ENCODE data around the gene ZNF783. TPM values are rescaled to one million over a fixed set of nuclear protein-coding genes. Genes with fewer than 3 reads are reported as not detected.
"Not testable (repeated sequence)": the region's sequence is repeated elsewhere in the genome, so short reads cannot be mapped to it uniquely, and the experiment has no call there.

The ZNF783 gene
- total and polyA plus RNA-seq, 5 donors: 3.5 to 7.4 (median 6.8) TPM

- no peaks in the 10 kb centered on the region for H3K4me1 ChIP-seq (ENCODE audit: control insufficient read depth, insufficient read depth, low read length)
- H3K27ac ChIP-seq (ENCODE audit: low read length): no peak overlapping the region
- no peak overlapping the region for H3K4me3 ChIP-seq (ENCODE audit: low read length)
- intact Hi-C loops (cut with DNase I): no loop called here
- no peaks in the 10 kb centered on the region for H3K9me3 ChIP-seq (ENCODE audit: control insufficient read depth, low read length)
- no peaks in the 10 kb centered on the region for H3K27me3 ChIP-seq (ENCODE audit: control insufficient read depth, insufficient read depth)
- ATAC-seq (no peak), DNase-seq (peak in 1 of 3 donors; percentile 66)
- WGBS: 91% methylated on average over 22 of the region's 22 CpGs
Measured at GRCh38 chr7:149225656-149226055, 36.3 kb upstream of the ZNF783 start.

- DNase-seq; ATAC-seq; H3K9me3 ChIP-seq (ENCODE audit: control insufficient read depth, low read length); H3K4me1 ChIP-seq (ENCODE audit: control insufficient read depth, insufficient read depth, low read length); intact Hi-C loops (cut with DNase I); H3K27me3 ChIP-seq (ENCODE audit: control insufficient read depth, insufficient read depth); H3K4me3 ChIP-seq (ENCODE audit: low read length); H3K27ac ChIP-seq (ENCODE audit: low read length): not testable (repeated sequence)
- 89% methylated on average over 17 of the region's 17 CpGs for WGBS
Measured at GRCh38 chr7:149226366-149226765, 35.6 kb upstream of the ZNF783 start.

- Histone ChIP-seq H3K9me3 (ENCODE audit: control insufficient read depth, low read length) (no peaks in the 10 kb centered on the region), H3K4me3 (ENCODE audit: low read length) (no peak overlapping the region), H3K27me3 (ENCODE audit: control insufficient read depth, insufficient read depth) (no peaks in the 10 kb centered on the region), H3K4me1 (ENCODE audit: control insufficient read depth, insufficient read depth, low read length) (no peaks in the 10 kb centered on the region), H3K27ac (ENCODE audit: low read length) (no peak overlapping the region)
- intact Hi-C loops (cut with DNase I): no loop called here
- no peak for DNase-seq
- peak in 1 of 2 donors; percentile 10 for ATAC-seq
- 78% methylated on average over 6 of the region's 6 CpGs for WGBS
Measured at GRCh38 chr7:149226840-149227494, 35.0 kb upstream of the ZNF783 start.

GRCh38 chr7:149228831-149229471, 33.0 kb upstream of the ZNF783 start:
- H3K27ac ChIP-seq (ENCODE audit: low read length): no peak overlapping the region
- peak in 1 of 2 donors; percentile 13 for ATAC-seq
- H3K4me3 ChIP-seq (ENCODE audit: low read length): no peak overlapping the region
- intact Hi-C loops (cut with DNase I): no loop called here
- 62% methylated on average over 7 of the region's 7 CpGs for WGBS
- no peak for DNase-seq
- no peaks in the 10 kb centered on the region for H3K9me3 ChIP-seq (ENCODE audit: control insufficient read depth, low read length)
- no peaks in the 10 kb centered on the region for H3K4me1 ChIP-seq (ENCODE audit: control insufficient read depth, insufficient read depth, low read length)
- H3K27me3 ChIP-seq (ENCODE audit: control insufficient read depth, insufficient read depth): no peaks in the 10 kb centered on the region

GRCh38 chr7:149229526-149229925, 32.5 kb upstream of the ZNF783 start:
- intact Hi-C loops (cut with DNase I): no loop called here
- WGBS: 61% methylated on average over 6 of the region's 6 CpGs
- no peak for DNase-seq
- Histone ChIP-seq H3K4me1 (ENCODE audit: control insufficient read depth, insufficient read depth, low read length) (no peaks in the 10 kb centered on the region), H3K27ac (ENCODE audit: low read length) (no peak overlapping the region), H3K27me3 (ENCODE audit: control insufficient read depth, insufficient read depth) (no peaks in the 10 kb centered on the region), H3K4me3 (ENCODE audit: low read length) (no peak overlapping the region), H3K9me3 (ENCODE audit: control insufficient read depth, low read length) (no peaks in the 10 kb centered on the region)
- no peak for ATAC-seq

GRCh38 chr7:149232362-149232761, 29.6 kb upstream of the ZNF783 start:
- no peak for DNase-seq
- no peak for ATAC-seq
- H3K9me3 ChIP-seq (ENCODE audit: control insufficient read depth, low read length): no peaks in the 10 kb centered on the region
- no peaks in the 10 kb centered on the region for H3K27me3 ChIP-seq (ENCODE audit: control insufficient read depth, insufficient read depth)
- 74% methylated on average over 2 of the region's 2 CpGs for WGBS
- intact Hi-C loops (cut with DNase I): no loop called here
- no peak overlapping the region for H3K4me3 ChIP-seq (ENCODE audit: low read length)
- no peaks in the 10 kb centered on the region for H3K4me1 ChIP-seq (ENCODE audit: control insufficient read depth, insufficient read depth, low read length)
- H3K27ac ChIP-seq (ENCODE audit: low read length): no peak overlapping the region

GRCh38 chr7:149233655-149234204, 28.3 kb upstream of the ZNF783 start:
- 76% methylated on average over 7 of the region's 7 CpGs for WGBS
- H3K4me3 ChIP-seq (ENCODE audit: low read length); DNase-seq; H3K27me3 ChIP-seq (ENCODE audit: control insufficient read depth, insufficient read depth); H3K4me1 ChIP-seq (ENCODE audit: control insufficient read depth, insufficient read depth, low read length); H3K27ac ChIP-seq (ENCODE audit: low read length); intact Hi-C loops (cut with DNase I); ATAC-seq; H3K9me3 ChIP-seq (ENCODE audit: control insufficient read depth, low read length): not testable (repeated sequence)

GRCh38 chr7:149237502-149237901, 24.5 kb upstream of the ZNF783 start:
- H3K27ac ChIP-seq (ENCODE audit: low read length): no peak overlapping the region
- no peaks in the 10 kb centered on the region for H3K4me1 ChIP-seq (ENCODE audit: control insufficient read depth, insufficient read depth, low read length)
- ATAC-seq (no peak), DNase-seq (no peak)
- no peaks in the 10 kb centered on the region for H3K9me3 ChIP-seq (ENCODE audit: control insufficient read depth, low read length)
- intact Hi-C loops (cut with DNase I): no loop called here
- H3K27me3 ChIP-seq (ENCODE audit: control insufficient read depth, insufficient read depth): no peaks in the 10 kb centered on the region
- H3K4me3 ChIP-seq (ENCODE audit: low read length): no peak overlapping the region
- 85% methylated on average over 7 of the region's 7 CpGs for WGBS

GRCh38 chr7:149238051-149238450, 23.9 kb upstream of the ZNF783 start:
- ATAC-seq: no peak
- no peak for DNase-seq
- intact Hi-C loops (cut with DNase I): no loop called here

GRCh38 chr7:149239345-149240143, 22.5 kb upstream of the ZNF783 start, which contains the start of gene ZNF212:
TSS of gene ZNF212 (plus strand) at chr7:149239651. CDS start at chr7:149239779, 128 bp downstream.
- ATAC-seq (peak; percentile 100), DNase-seq (peak; percentile 90 to 96 (median 95))
- intact Hi-C loops (cut with DNase I): no loop called here
- Histone ChIP-seq H3K27ac (ENCODE audit: low read length) (peak within 1 kb of the TSS; percentile 40), H3K27me3 (ENCODE audit: control insufficient read depth, insufficient read depth) (no peaks in the 10 kb centered on the region), H3K4me3 (ENCODE audit: low read length) (peak within 1 kb of the TSS; percentile 79), H3K9me3 (ENCODE audit: control insufficient read depth, low read length) (no peaks in the 10 kb centered on the region), H3K4me1 (ENCODE audit: control insufficient read depth, insufficient read depth, low read length) (no peaks in the 10 kb centered on the region)
- under 1% methylated on average over 64 of the region's 64 CpGs for WGBS

More at GRCh38 chr7:149238051-149238450, 23.9 kb upstream of the ZNF783 start:
- no peak overlapping the region for H3K27ac ChIP-seq (ENCODE audit: low read length)
- no peaks in the 10 kb centered on the region for H3K27me3 ChIP-seq (ENCODE audit: control insufficient read depth, insufficient read depth)
- no peak overlapping the region for H3K4me3 ChIP-seq (ENCODE audit: low read length)
- H3K9me3 ChIP-seq (ENCODE audit: control insufficient read depth, low read length): no peaks in the 10 kb centered on the region
- WGBS: 79% methylated on average over 3 of the region's 3 CpGs
- no peaks in the 10 kb centered on the region for H3K4me1 ChIP-seq (ENCODE audit: control insufficient read depth, insufficient read depth, low read length)

GRCh38 chr7:149240637-149241036, 21.4 kb upstream of the ZNF783 start:
- Histone ChIP-seq H3K4me3 (ENCODE audit: low read length) (peak overlapping the region; percentile 79), H3K27me3 (ENCODE audit: control insufficient read depth, insufficient read depth) (no peaks in the 10 kb centered on the region), H3K9me3 (ENCODE audit: control insufficient read depth, low read length) (no peaks in the 10 kb centered on the region), H3K4me1 (ENCODE audit: control insufficient read depth, insufficient read depth, low read length) (no peaks in the 10 kb centered on the region), H3K27ac (ENCODE audit: low read length) (no peak overlapping the region)
- 79% methylated on average over 5 of the region's 5 CpGs for WGBS
- ATAC-seq (no peak), DNase-seq (no peak)
- intact Hi-C loops (cut with DNase I): no loop called here

All from right cardiac atrium (tissue), 5 donors.